Renal cortex interstitium (tissue), 15 donors: ENCODE data around the gene PITX3. TPM values are rescaled to one million over a fixed set of nuclear protein-coding genes. Genes with fewer than 3 reads are reported as not detected.

Experiments used
- DNase-seq, 11 donors: peaks; one replicate each; pipeline ENCODE4 v3.0.0-alpha.2; 2013; ENCODE audit warnings: low read depth in 9 of 11, low spot score in 4 of 11; ENCODE audit errors: extremely low read depth in 1 of 11
- long read RNA-seq, 16 experiments: transcript quantifications; one replicate each; lab custom pipeline, GENCODE V29; 2026
- polyA plus RNA-seq, 3 donors: library from polyadenylated mRNA; unstranded; fragments of 120-200 nt; gene quantifications; one replicate each; pipeline ENCODE4 v1.2.1, GENCODE V29; 2013; ENCODE audit not compliant: insufficient read length in 3 of 3

PITX3 gene
- 1 to 10 TPM in 2 of 3 donors, under 1 TPM in 1; 0.44 to 1.4 (median 1.2) TPM for polyA plus RNA-seq
- long read RNA-seq, donor 1, result 0 reads
- long read RNA-seq, donor 2, result 0 reads
- long read RNA-seq, donor 3, result 0 reads
- long read RNA-seq, donor 4, result 0 reads
- long read RNA-seq, donor 5, result 0 reads
- long read RNA-seq, donor 6, result 0 reads
- long read RNA-seq, donor 7, partial matches to known transcripts, result 0 of 1 reads
- long read RNA-seq, donor 7, other reads (novel, unspliced or antisense), result 0 of 1 reads
- long read RNA-seq, donor 8, partial matches to known transcripts, result 0 of 1 reads
- long read RNA-seq, donor 8, other reads (novel, unspliced or antisense), result 0 of 1 reads
- long read RNA-seq, donor 9, partial matches to known transcripts, result 0 of 1 reads
- long read RNA-seq, donor 9, other reads (novel, unspliced or antisense), result 0 of 1 reads
- long read RNA-seq, donor 10, partial matches to known transcripts, result 0 of 1 reads
- long read RNA-seq, donor 10, other reads (novel, unspliced or antisense), result 0 of 1 reads
- long read RNA-seq, donor 11, partial matches to known transcripts, result 0 of 2 reads
- long read RNA-seq, donor 11, other reads (novel, unspliced or antisense), result 0 of 2 reads
- long read RNA-seq, donor 12, result 0 reads
- long read RNA-seq, donor 13, result 0 reads
- long read RNA-seq, donor 14, partial matches to known transcripts, result 0 of 1 reads
- long read RNA-seq, donor 14, other reads (novel, unspliced or antisense), result 0 of 1 reads
- long read RNA-seq, donor 15, result 0 reads
- long read RNA-seq, donor 16, partial matches to known transcripts, result 0 of 1 reads
- long read RNA-seq, donor 16, other reads (novel, unspliced or antisense), result 0 of 1 reads

DNA sequence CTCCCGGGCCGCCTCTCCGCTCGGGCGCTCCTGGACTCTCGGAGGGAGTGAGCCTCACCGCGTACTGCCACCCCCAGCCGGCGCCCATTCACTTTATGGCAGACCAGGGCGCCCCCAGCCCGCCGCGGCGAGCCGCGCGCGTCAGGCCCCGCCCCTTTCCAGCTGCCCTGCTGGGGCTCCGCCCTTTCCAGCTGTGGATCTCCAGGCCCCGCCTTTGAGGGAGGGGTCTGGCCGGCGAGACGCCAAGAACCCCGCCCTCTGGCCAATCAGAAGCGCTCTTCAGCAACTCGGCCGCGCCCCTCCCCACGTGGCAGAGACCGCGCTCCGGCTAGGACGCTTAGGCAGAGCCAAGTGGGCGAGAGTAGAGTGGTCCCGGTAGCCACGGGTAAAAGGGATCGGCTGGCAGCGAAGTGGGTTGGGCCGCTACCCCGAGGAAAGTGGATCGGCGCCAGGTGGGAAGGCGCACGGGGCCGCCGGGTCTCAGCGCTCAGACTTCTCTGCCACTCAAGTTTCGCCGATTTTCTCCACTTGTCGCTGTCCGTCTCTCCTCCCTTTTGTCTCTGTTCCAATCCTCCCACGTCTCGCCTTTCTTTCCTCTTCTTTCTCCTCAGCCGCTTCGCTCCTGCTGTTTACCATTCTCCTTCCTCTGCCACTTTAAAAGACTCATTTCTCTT lies at the start of gene PITX3:
TSS of gene PITX3 (minus strand) at position 69 of the 674 bp plus-strand sequence. CDS start 9,432 bp downstream, outside the sequence.
- peak in 10 of 11 donors; percentile 72 to 93 (median 90) for DNase-seq

- DNase-seq, result no peak
Observed at GRCh38 chr10:102289840-102290239, 48.5 kb upstream of the PITX3 start.

- DNase-seq, result no peak
Observed at GRCh38 chr10:102289356-102289755, 48.0 kb upstream of the PITX3 start.

- DNase-seq, result no peak
Observed at GRCh38 chr10:102287991-102288390, 46.7 kb upstream of the PITX3 start.

- DNase-seq, result no peak
Observed at GRCh38 chr10:102287538-102287937, 46.2 kb upstream of the PITX3 start.

DNA sequence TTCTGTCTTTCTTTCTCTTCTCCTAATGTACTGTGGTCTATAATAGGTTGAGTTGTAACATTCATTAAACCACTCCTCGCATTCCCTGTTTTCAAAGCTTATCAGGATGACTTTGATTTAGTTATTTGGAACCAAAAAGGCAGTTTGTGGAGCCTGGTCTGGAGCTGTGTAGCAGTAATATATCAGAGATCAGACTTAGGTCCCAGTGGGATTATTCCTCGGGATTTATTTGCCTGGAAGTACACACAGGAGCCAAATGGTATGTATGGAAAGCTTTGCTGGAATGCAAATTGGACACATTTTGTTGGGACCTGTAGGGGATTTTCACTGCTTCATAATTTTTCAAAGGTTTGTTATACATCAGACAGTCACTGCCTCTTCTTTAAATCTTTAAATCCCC lies 44.9 kb upstream of the PITX3 start:
- peak in 3 of 11 donors; percentile 25 to 33 (median 25) for DNase-seq

DNA sequence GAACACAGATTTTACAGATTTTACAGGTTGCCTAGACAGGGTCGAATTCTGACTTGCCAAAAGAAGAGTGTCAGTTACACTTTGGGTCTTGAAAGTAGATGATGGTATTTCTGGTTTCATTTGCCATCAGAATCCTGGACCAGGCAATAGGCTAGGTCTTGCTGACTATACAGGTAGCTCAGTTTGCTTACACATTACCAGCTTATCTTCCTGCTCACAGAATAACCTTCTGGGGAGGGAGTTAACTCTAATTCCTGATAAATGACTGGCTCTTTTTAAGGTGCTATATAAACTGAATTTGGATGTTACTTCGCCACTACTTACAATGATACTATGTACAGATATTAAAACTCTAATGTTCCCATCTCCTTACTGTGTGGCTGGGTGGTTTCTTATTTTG lies 43.8 kb upstream of the PITX3 start:
- no peak for DNase-seq

DNA sequence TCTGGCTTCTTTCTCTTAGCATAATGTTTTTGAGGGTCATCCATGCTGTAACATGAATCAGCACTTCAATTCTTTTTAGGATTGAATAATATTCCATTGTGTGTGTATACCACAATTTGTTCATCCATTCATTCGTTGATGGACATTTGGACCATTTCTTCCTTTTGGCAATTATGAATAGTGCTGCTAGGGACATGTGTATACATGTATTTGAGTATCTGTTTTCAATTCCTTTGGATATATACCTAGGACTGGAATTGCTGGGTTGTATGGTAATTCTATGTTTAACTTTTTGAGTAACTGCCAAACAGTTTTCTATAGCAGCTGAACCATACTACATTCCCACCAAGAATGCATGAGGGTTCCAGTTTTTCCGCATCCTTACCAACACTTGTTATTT lies 43.2 kb upstream of the PITX3 start:
- DNase-seq, result no peak

GRCh38 chr10:102283890-102284289 lies 42.6 kb upstream of the PITX3 start:
- no peak for DNase-seq

DNA sequence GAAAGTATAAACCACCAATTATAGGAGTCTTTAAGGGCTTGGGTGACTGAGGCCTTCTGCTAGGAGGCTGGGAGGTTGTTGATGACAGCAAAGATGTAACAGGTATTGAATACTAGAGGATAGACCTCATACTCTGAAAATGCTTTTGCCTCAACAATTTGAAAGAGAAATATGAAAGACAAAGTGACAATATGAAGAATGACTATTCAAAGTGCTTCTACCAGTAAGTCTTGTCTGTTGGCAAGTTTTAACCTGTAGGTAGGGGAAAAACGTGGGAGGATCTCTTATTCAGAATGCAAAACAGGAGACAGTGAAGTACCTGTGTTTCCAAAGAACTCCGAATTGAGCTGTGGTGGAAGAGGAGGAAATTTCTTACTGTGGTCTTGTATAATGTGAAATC lies 42.2 kb upstream of the PITX3 start:
- DNase-seq, result no peak

DNA sequence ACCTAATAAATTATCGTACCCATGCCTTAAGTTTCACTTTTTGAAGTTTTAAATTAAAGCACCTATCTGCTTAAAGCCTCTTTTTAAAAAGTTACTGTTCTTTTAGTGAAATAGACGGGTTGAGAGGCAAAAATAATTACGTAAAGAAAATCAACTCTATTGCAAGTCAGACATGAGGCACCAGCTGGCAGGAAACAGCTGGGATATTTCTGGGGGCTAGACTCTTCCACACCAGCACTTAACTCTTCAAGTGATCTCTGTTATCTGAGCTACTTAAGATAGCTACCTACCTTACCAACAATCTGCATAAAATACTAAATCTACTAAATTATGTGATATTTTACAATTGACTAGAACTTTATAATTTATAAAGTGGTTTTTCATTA lies 39.8 kb upstream of the PITX3 start:
- peak in 3 of 11 donors; percentile 19 to 38 (median 28) for DNase-seq

- peak in 4 of 11 donors; percentile 13 to 31 (median 24) for DNase-seq
Observed at GRCh38 chr10:102280397-102281101, 39.2 kb upstream of the PITX3 start.

GRCh38 chr10:102279104-102279503 lies 37.8 kb upstream of the PITX3 start:
- no peak for DNase-seq

GRCh38 chr10:102275343-102275742 lies 34.0 kb upstream of the PITX3 start:
- DNase-seq, result no peak

- DNase-seq, result no peak
Observed at GRCh38 chr10:102274062-102274461, 32.8 kb upstream of the PITX3 start.

DNA sequence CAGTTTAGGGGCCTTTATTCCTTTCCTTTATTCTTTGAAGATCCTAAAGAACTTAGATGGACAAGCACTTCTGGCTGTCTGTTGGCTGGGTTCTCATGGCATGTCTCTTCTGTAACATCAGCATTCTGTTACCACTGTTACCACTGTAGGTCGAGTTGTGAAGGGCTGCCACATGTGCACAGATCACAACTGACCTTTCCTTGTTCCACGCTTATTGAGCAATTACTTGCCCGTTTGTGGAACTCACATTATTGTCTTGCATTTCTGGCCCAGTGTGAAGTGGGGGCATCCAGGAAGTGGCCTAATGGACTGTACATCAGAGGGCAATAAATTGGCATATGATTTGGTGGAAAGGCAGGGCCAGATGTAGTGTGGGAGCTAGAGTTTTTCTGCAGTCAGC lies 27.7 kb upstream of the PITX3 start:
- no peak for DNase-seq

- DNase-seq, result no peak
Observed at GRCh38 chr10:102268375-102268888, 27.1 kb upstream of the PITX3 start.

DNA sequence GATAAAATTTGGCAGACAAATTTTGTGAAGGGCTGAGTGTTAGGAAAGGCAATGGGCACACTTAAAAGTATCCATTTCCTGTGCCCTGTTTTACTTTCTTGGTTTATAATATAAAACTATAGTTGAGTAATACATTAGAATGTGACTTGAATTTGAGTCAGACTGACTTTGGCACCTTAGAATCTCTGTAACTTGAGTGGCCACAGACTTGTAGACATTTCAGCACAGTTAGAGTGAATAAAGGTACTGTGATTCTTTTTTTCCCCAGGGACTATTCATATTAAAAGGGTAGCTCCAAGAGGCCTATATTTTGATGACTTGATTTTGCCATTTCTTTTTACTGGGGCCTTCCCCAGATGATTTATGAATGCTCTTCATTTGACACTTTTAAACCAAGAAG lies 26.4 kb upstream of the PITX3 start:
- DNase-seq, result no peak

DNA sequence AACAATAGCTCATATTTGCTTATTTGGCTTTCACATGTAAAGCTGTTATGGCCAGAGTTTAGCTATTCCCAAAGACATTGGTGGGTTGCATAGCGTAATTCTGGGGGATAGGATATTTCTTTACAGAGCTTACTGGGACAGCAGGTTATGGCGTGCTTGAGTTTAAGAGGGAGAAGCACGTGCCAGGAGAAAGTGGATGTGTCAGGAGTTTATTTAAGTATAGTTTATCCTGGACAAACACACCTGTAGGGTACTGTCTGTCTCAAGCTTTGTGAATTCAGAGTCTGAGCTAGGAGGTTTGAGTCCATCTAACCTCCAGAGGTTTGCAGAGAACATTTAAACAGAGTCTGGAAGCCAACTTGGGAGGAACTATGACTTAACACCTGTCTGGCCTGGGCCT lies 25.4 kb upstream of the PITX3 start:
- DNase-seq, result no peak
